Mesendoderm (in vitro differentiated cells): ENCODE measurements around the gene CD38.
A peak's percentile ranks its signal among the peaks of the same experiment; 100 is the strongest.

Source experiments
- DNase-seq: peaks from one replicate; pipeline ENCODE4 v3.0.0; 2013
- H2AK5ac ChIP-seq: 2 replicates; pipeline ENCODE4 v1.6.1; 2013; ENCODE audit warnings: low read length, inconsistent platforms
- H2BK120ac ChIP-seq: 2 replicates; pipeline ENCODE4 v1.6.1; 2013; ENCODE audit warnings: low read depth, mild to moderate bottlenecking, low read length, moderate library complexity, mixed read lengths
- H2BK15ac ChIP-seq: replicated peaks from 2 replicates; pipeline ENCODE4 v1.6.1; 2013; ENCODE audit warnings: low read depth, mild to moderate bottlenecking, moderate library complexity
- H2BK5ac ChIP-seq: 2 replicates; pipeline ENCODE4 v1.6.1; 2013; ENCODE audit warnings: low read length, inconsistent platforms
- H3K18ac ChIP-seq: 2 replicates; pipeline ENCODE4 v1.6.1; 2013; ENCODE audit warnings: mild to moderate bottlenecking, low read length, mixed read lengths
- H3K23ac ChIP-seq: one replicate; pipeline ENCODE4 v1.6.1; 2013; ENCODE audit warnings: low read length
- H3K27ac ChIP-seq: 2 replicates; pipeline ENCODE4 v1.5.1; 2013; ENCODE audit warnings: low read depth, mild to moderate bottlenecking, inconsistent platforms, low read length, moderate library complexity
- H3K27me3 ChIP-seq: 2 replicates; pipeline ENCODE4 v1.6.1; 2013; ENCODE audit warnings: low read length, control low read depth, mild to moderate bottlenecking, inconsistent platforms; ENCODE audit not compliant: insufficient read depth, poor library complexity
- H3K36me3 ChIP-seq: 2 replicates; pipeline ENCODE4 v1.6.1; 2013; ENCODE audit warnings: low read length, inconsistent platforms; ENCODE audit not compliant: control insufficient read depth, insufficient read depth
- H3K4ac ChIP-seq: one replicate; pipeline ENCODE4 v1.6.1; 2013; ENCODE audit warnings: low read depth, mild to moderate bottlenecking, low read length, moderate library complexity
- H3K4me1 ChIP-seq: 2 replicates; pipeline ENCODE4 v1.6.1; 2013; ENCODE audit warnings: low read depth, low read length, inconsistent platforms; ENCODE audit not compliant: control insufficient read depth
- H3K4me2 ChIP-seq: 2 replicates; pipeline ENCODE4 v1.6.1; 2013; ENCODE audit warnings: low read length
- H3K4me3 ChIP-seq: 2 replicates; pipeline ENCODE4 v1.5.1; 2013; ENCODE audit warnings: mild to moderate bottlenecking, low read length
- H3K56ac ChIP-seq: one replicate; pipeline ENCODE4 v1.6.1; 2013; ENCODE audit warnings: low read length
- H3K79me1 ChIP-seq: 2 replicates; pipeline ENCODE4 v1.6.1; 2013; ENCODE audit warnings: low read length, inconsistent platforms
- H3K79me2 ChIP-seq: 2 replicates; pipeline ENCODE4 v1.6.1; 2013; ENCODE audit warnings: mild to moderate bottlenecking, low read length; ENCODE audit not compliant: control insufficient read depth, insufficient read depth
- H3K9ac ChIP-seq: 2 replicates; pipeline ENCODE4 v1.6.1; 2013; ENCODE audit warnings: low read length, inconsistent platforms
- H4K5ac ChIP-seq: one replicate; pipeline ENCODE4 v1.6.1; 2013; ENCODE audit warnings: low read length
- H4K8ac ChIP-seq: one replicate; pipeline ENCODE4 v1.6.1; 2013; ENCODE audit warnings: low read depth, mild to moderate bottlenecking, control low read depth, low read length, moderate library complexity
- WGBS: extraction: QIAGEN DNeasy Blood & Tissue Kit; methylation state at CpG from one replicate; pipeline ENCODE4 v1.1.7; 2013; ENCODE audit warnings: low lambda C conversion rate, missing lambda C conversion rate; ENCODE audit not compliant: insufficient coverage; ENCODE audit errors: extremely low coverage; 5-methylcytosine and 5-hydroxymethylcytosine counted together

The CD38 gene

GRCh38 chr4:15765910-15766697 is 12.0 kb upstream of the CD38 start:
- H3K56ac ChIP-seq = no peak overlapping the region
- no peak overlapping the region for H4K8ac ChIP-seq
- no peak overlapping the region for H3K18ac ChIP-seq
- H3K79me2 ChIP-seq = no peaks in the 10 kb centered on the region
- no peak overlapping the region for H3K9ac ChIP-seq
- H4K5ac ChIP-seq = no peak overlapping the region
- WGBS = no CpG with 5 or more reads among the region's 6 CpGs
- H3K4ac ChIP-seq = no peak overlapping the region
- no peak overlapping the region for H3K4me2 ChIP-seq
- no peak overlapping the region for H2BK15ac ChIP-seq
- no peak overlapping the region for H3K27ac ChIP-seq
- DNase-seq = no peak
- H3K4me3 ChIP-seq = no peak overlapping the region
- no peak overlapping the region for H2BK120ac ChIP-seq
- no peaks in the 10 kb centered on the region for H3K4me1 ChIP-seq
- no peaks in the 10 kb centered on the region for H3K79me1 ChIP-seq
- H3K23ac ChIP-seq = no peak overlapping the region
- H3K27me3 ChIP-seq = no peaks in the 10 kb centered on the region
- H2AK5ac ChIP-seq = no peak overlapping the region
- no peaks in the 10 kb centered on the region for H3K36me3 ChIP-seq
- H2BK5ac ChIP-seq = no peak overlapping the region

- H4K5ac ChIP-seq = no peak overlapping the region
- H3K36me3 ChIP-seq = no peaks in the 10 kb centered on the region
- no peak overlapping the region for H3K56ac ChIP-seq
- H4K8ac ChIP-seq = no peak overlapping the region
- no CpG with 5 or more reads among the region's 8 CpGs for WGBS
- H3K27me3 ChIP-seq = no peaks in the 10 kb centered on the region
- H3K4me3 ChIP-seq = no peak overlapping the region
- H2BK120ac ChIP-seq = no peak overlapping the region
- no peaks in the 10 kb centered on the region for H3K4me1 ChIP-seq
- no peak overlapping the region for H3K23ac ChIP-seq
- H2BK5ac ChIP-seq = no peak overlapping the region
- no peak overlapping the region for H3K4ac ChIP-seq
- H3K79me2 ChIP-seq = no peaks in the 10 kb centered on the region
- H2AK5ac ChIP-seq = no peak overlapping the region
- no peak overlapping the region for H3K9ac ChIP-seq
- H3K27ac ChIP-seq = no peak overlapping the region
- DNase-seq = no peak
- H3K79me1 ChIP-seq = no peaks in the 10 kb centered on the region
- no peak overlapping the region for H3K18ac ChIP-seq
- no peak overlapping the region for H3K4me2 ChIP-seq
- no peak overlapping the region for H2BK15ac ChIP-seq
Observed at GRCh38 chr4:15766821-15767220, 11.3 kb upstream of the CD38 start.

GRCh38 chr4:15769202-15769601 is 8.9 kb upstream of the CD38 start:
- WGBS = no CpG with 5 or more reads among the region's 2 CpGs
- Histone ChIP-seq H3K4me2 (no peak overlapping the region), H2BK5ac (no peak overlapping the region), H3K4me1 (no peaks in the 10 kb centered on the region), H4K5ac (no peak overlapping the region), H3K27me3 (no peaks in the 10 kb centered on the region), H4K8ac (no peak overlapping the region), H3K4me3 (no peak overlapping the region), H3K4ac (no peak overlapping the region), H3K9ac (no peak overlapping the region), H3K18ac (no peak overlapping the region), H2AK5ac (no peak overlapping the region), H3K36me3 (no peaks in the 10 kb centered on the region), H3K23ac (no peak overlapping the region), H3K79me2 (no peaks in the 10 kb centered on the region), H3K27ac (no peak overlapping the region), H3K56ac (no peak overlapping the region), H3K79me1 (no peaks in the 10 kb centered on the region), H2BK15ac (no peak overlapping the region), H2BK120ac (no peak overlapping the region)
- no peak for DNase-seq

- H3K27ac ChIP-seq = no peak overlapping the region
- no peak overlapping the region for H3K4ac ChIP-seq
- no peak overlapping the region for H4K5ac ChIP-seq
- H3K36me3 ChIP-seq = no peaks in the 10 kb centered on the region
- DNase-seq = no peak
- H2BK120ac ChIP-seq = no peak overlapping the region
- no peak overlapping the region for H2AK5ac ChIP-seq
- H3K4me1 ChIP-seq = no peaks in the 10 kb centered on the region
- no peak overlapping the region for H3K23ac ChIP-seq
- no CpG with 5 or more reads among the region's 3 CpGs for WGBS
- no peaks in the 10 kb centered on the region for H3K27me3 ChIP-seq
- no peak overlapping the region for H4K8ac ChIP-seq
- no peaks in the 10 kb centered on the region for H3K79me2 ChIP-seq
- H3K9ac ChIP-seq = no peak overlapping the region
- no peak overlapping the region for H3K56ac ChIP-seq
- H3K79me1 ChIP-seq = no peaks in the 10 kb centered on the region
- H2BK15ac ChIP-seq = no peak overlapping the region
- no peak overlapping the region for H3K4me3 ChIP-seq
- H3K4me2 ChIP-seq = no peak overlapping the region
- H2BK5ac ChIP-seq = no peak overlapping the region
- H3K18ac ChIP-seq = no peak overlapping the region
Observed at GRCh38 chr4:15771216-15772058, 6.7 kb upstream of the CD38 start.

GRCh38 chr4:15774020-15774420 is 4.1 kb upstream of the CD38 start:
- DNase-seq = peak; percentile 15

More at GRCh38 chr4:15774020-15774420, 4.1 kb upstream of the CD38 start:
- Histone ChIP-seq H2AK5ac (no peak overlapping the region), H4K8ac (no peak overlapping the region), H2BK120ac (no peak overlapping the region), H3K79me2 (no peaks in the 10 kb centered on the region), H3K9ac (no peak overlapping the region), H3K79me1 (no peaks in the 10 kb centered on the region), H3K4me1 (no peaks in the 10 kb centered on the region), H2BK15ac (no peak overlapping the region), H3K4me3 (no peak overlapping the region), H3K4me2 (no peak overlapping the region), H3K4ac (no peak overlapping the region), H3K23ac (no peak overlapping the region), H3K56ac (no peak overlapping the region), H3K36me3 (no peaks in the 10 kb centered on the region), H3K27ac (no peak overlapping the region), H4K5ac (no peak overlapping the region), H2BK5ac (no peak overlapping the region), H3K18ac (no peak overlapping the region), H3K27me3 (peaks cover 16% of the 10 kb centered on the region)
- WGBS = no CpG with 5 or more reads among the region's 4 CpGs
